HG03095 (cell line): ENCODE measurements around the gene ELMO1.

Source experiments
- ATAC-seq: cut with Tn5 transposase; IDR thresholded peaks from one replicate; pipeline ENCODE4 v1.9.1; 2021; ENCODE audit warnings: moderate library complexity; ENCODE audit not compliant: unreplicated experiment

Gene ELMO1

DNA sequence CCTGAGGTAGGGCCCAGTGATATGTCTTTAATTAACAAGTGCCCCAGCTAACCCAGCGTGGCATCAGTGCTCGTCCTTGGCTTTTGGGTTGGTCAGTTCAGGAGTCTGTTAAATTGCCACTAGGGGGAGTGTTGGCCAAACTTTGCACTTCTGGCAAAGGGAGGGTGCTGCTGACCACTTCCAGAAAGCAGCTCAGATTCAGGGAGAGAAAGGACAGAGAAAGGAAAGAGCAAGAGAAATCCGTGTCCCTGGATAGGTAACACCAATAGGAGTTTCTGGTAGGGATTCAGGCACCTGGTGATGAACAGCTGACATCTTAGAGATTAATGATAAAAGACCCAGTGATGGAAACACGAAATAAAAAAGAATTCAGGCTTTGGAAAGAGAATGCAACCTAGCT, 481.3 kb downstream of the ELMO1 start:
- ATAC-seq: no peak

- no peak for ATAC-seq
These were observed 482.0 kb downstream of the ELMO1 start for GRCh38 chr7:36966636-36967035.

DNA sequence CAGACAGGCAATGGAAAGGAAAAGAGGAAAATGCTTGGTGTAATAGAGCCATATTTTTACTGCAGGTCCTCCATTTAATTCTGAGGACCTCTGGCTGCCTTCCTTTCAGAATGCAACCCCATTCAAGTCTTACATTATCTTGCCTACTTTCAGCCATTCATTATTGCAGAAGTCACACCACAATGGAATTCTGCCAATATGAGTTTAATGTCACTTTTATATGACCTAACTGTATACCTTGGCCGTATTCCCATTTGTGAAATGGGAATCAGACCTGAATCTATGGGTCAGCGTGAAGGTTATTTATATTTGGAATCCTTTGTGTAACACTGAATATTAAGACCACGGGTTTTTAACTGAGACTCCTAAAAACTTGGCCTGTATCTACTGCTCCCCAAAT, 482.6 kb downstream of the ELMO1 start:
- ATAC-seq: no peak

- ATAC-seq: no peak
These were observed 483.0 kb downstream of the ELMO1 start for GRCh38 chr7:36965625-36966024.

DNA sequence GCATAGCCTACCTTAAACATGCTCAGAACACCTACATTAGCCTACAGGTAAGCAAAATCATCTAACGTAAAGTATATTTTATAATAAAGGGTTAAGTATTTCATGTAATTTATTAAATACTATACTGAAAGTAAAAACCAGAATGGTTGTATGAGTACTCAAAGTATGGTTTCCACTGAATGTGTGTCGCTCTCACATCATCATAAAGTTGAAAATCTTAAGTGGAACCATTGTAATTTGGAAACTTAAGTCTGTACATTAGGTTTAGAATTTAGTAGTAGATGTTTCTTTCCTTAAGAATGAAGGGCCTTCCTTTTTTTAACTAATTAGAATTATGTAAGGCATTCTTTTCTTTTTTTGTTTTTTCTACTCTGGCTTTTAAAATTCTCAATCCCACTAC, 484.4 kb downstream of the ELMO1 start:
- ATAC-seq: no peak

GRCh38 chr7:36962367-36962766, 486.3 kb downstream of the ELMO1 start:
- no peak for ATAC-seq

DNA sequence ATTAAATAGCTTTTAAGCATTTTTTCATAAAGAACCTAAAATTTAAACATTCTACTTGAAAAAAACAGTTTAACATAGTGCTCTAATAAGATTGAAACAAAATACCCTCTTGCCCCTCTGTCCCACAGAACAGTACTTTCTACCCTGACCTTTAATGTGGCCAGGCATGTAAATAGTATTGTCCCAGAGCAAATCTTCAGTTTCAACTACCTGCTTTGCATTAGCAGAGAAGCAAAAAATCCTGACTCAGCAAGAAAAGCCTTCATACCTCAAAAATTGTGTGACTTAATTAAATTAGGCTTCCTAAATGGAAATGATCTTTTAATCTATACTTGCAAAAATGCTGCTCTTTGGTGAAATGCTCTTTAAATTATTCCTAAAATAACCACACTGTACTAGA, 487.0 kb downstream of the ELMO1 start:
- ATAC-seq: no peak

- no peak for ATAC-seq
These were observed 487.6 kb downstream of the ELMO1 start for GRCh38 chr7:36961097-36961496.

DNA sequence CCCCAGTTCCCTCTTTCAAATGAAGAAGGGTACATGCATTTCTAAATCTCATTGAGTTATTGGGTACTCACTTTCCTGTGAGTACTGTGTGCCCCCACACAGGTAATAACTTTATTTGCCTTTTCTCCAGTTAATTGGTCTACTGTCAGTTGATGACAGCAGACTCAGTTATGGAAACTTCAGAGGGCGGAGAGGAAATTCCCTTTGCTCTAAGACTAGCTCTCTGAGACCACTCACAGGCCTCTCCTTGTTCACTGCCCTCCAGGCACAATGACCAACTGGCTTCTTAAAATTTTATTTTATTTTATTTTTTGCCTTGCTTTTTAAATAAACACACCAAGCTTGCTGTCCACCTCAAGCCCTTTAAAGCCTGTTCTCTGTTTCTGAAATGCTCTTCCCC, 488.6 kb downstream of the ELMO1 start:
- no peak for ATAC-seq

GRCh38 chr7:36958111-36958733, 490.4 kb downstream of the ELMO1 start:
- no peak for ATAC-seq

GRCh38 chr7:36957620-36958019, 491.0 kb downstream of the ELMO1 start:
- ATAC-seq: no peak

DNA sequence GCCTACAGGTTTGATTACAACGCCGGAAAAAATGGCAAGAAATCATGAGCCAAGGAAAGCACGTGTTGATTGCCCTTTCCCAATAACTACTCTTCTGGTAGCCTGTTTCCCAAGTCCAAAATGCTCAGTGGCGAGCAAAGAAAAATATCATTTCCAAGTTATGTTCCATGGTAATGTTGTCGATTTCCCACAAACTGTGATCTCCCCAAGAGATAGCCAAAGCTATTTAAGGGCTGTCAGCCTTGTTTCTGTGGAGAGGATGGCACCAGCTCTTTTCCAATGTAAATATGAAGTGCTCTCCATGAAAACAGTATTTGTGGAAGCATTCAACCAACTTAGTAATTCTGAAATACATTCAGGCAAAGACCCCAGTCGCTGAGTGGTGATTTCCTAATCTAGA, 491.9 kb downstream of the ELMO1 start:
- ATAC-seq: no peak

GRCh38 chr7:36955456-36956129, 493.1 kb downstream of the ELMO1 start:
- no peak for ATAC-seq

- peak; percentile 89 for ATAC-seq
These were observed 497.4 kb downstream of the ELMO1 start for GRCh38 chr7:36951257-36951697.

DNA sequence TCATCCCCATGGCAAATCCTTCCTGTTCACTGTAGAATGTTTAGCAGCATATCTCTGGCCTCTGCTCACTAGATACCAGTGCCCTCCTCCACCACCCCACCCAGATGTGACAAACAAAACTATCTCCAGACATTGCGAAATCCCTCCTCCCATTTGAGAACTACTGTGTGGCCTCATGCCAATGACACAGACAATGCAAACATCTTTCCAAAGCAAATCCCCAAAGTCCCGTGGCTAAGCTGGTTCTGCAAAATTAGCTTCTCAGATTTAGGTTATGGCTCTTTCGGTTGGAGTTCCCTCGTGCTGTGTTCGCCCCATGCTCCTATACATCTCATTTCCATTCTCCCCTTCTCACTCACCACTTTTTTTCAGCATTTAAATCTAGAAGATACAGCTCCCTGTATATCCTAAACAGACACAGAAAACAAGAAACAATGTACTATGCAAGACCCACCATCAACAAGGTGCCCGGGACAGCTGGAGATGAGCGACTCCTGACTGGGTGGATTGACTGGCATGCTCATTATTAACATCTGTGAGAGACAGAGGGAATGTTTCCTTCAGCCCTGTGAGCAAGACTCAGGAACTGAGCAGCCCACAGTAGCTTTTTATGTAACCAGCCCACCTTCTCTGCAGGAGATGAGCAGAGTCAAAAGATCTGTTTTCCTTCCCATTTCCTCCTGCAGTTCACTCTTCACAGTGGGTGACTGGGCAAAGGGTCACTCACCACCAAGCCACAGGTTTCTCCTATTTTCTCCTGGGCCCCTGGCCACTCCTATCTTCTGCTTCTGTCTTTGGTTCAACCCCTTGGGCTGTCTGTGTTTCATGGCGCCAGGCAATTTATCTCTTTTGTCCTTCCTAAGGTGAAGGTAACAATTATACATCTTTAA, 498.7 kb downstream of the ELMO1 start:
- ATAC-seq: no peak

DNA sequence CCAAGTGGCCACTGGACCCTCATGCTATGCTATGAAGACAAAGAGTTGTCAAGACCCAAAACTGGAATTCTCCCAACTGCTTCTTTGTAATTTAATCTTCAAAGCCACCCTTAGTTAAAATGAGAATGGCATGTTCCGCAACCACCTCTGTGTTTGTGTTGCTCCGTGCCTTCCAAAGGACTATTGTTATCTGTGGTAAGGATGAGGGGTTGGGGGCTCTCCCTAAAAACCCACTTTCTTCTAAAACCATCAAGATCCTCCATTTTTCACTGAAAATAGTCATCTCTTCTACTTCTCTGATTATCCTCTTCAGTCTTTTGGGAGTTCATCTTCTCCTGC, 502.3 kb downstream of the ELMO1 start:
- ATAC-seq: no peak

GRCh38 chr7:36945612-36946400, 502.9 kb downstream of the ELMO1 start:
- ATAC-seq: no peak

- no peak for ATAC-seq
These were observed 503.8 kb downstream of the ELMO1 start for GRCh38 chr7:36944838-36945237.

- ATAC-seq: peak; percentile 64
These were observed 504.9 kb downstream of the ELMO1 start for GRCh38 chr7:36943591-36944435.

GRCh38 chr7:36942955-36943354, 505.7 kb downstream of the ELMO1 start:
- ATAC-seq: no peak
